ENCODE measurements around the gene AIFM2. TPM values are rescaled to one million over a fixed set of nuclear protein-coding genes. Genes with fewer than 3 reads are reported as not detected.

Gene AIFM2
- polyA plus RNA-seq, 3 donors = 0.28 to 2.1 (median 0.41) TPM

GRCh38 chr10:70124918-70125317 is 7.7 kb downstream of the AIFM2 start:
- whole genome bisulfite sequencing (ENCODE audit: insufficient coverage) = 81% methylated on average over 2 of the region's 3 CpGs
- no peak overlapping the region for H3K27ac Mint-ChIP-seq
- TF ChIP-seq CTCF (IDR thresholded peaks at IDR 0.05) = no peak
- Histone ChIP-seq H4K20me1 (ENCODE audit: insufficient read depth, low read length) (no peaks in the 10 kb centered on the region), H3K36me3 (replicated peaks in 1 of 2; ENCODE audit: control insufficient read depth in 1 of 2, insufficient read depth in 2 of 2, low read length in 2 of 2) (no peaks in the 10 kb centered on the region), H3K4me1 (ENCODE audit: control insufficient read depth in 1 of 2, insufficient read depth in 2 of 2, low read length in 2 of 2) (peaks cover 0 to 3% of the 10 kb centered on the region in 2 donors), H3K27ac (ENCODE audit: low read depth in 1 of 2, low read length in 2 of 2) (no peak overlapping the region), H3K9me3 (replicated peaks in 1 of 2; ENCODE audit: control insufficient read depth in 1 of 2, insufficient read depth in 1 of 2, low read length in 2 of 2) (peaks cover 0 to 5% of the 10 kb centered on the region in 2 donors), H3K27me3 (ENCODE audit: control insufficient read depth in 2 of 2, insufficient read depth in 2 of 2, low read length in 2 of 2) (no peaks in the 10 kb centered on the region), H3K4me2 (replicated peaks; ENCODE audit: extremely low read depth, low read length, poor library complexity, severe bottlenecking) (no peak overlapping the region), H3K79me2 (ENCODE audit: insufficient read depth, low read length) (no peaks in the 10 kb centered on the region), H3K9ac (ENCODE audit: insufficient read depth, low read length, poor library complexity, severe bottlenecking) (no peak overlapping the region), H3K4me3 (replicated peaks in 1 of 3; ENCODE audit: low read depth in 2 of 3, low read length in 3 of 3) (no peak overlapping the region), H2AFZ (ENCODE audit: insufficient read depth, low read depth, low read length, poor library complexity, severe bottlenecking) (no peak overlapping the region)
- no peak for DNase-seq
- peaks cover 0 to 5% of the 10 kb centered on the region in 2 donors for H3K36me3 Mint-ChIP-seq
- peaks cover 12% of the 10 kb centered on the region for H3K4me1 Mint-ChIP-seq
- peaks cover 0 to 5% (median 5%) of the 10 kb centered on the region in 3 donors for H3K27me3 Mint-ChIP-seq (ENCODE audit: low read depth in 3 of 3)
- peaks cover 2 to 9% (median 4%) of the 10 kb centered on the region in 7 donors for H3K9me3 Mint-ChIP-seq
- intact Hi-C loops (cut with micrococcal nuclease) = no loop called here
- no peak overlapping the region for H3K4me3 Mint-ChIP-seq

GRCh38 chr10:70124415-70124814 is 8.2 kb downstream of the AIFM2 start:
- Histone ChIP-seq H3K27ac (ENCODE audit: low read depth in 1 of 2, low read length in 2 of 2) (no peak overlapping the region), H3K4me2 (replicated peaks; ENCODE audit: extremely low read depth, low read length, poor library complexity, severe bottlenecking) (no peak overlapping the region), H3K79me2 (ENCODE audit: insufficient read depth, low read length) (no peaks in the 10 kb centered on the region), H3K4me1 (ENCODE audit: control insufficient read depth in 1 of 2, insufficient read depth in 2 of 2, low read length in 2 of 2) (peaks cover 0 to 3% of the 10 kb centered on the region in 2 donors), H3K9ac (ENCODE audit: insufficient read depth, low read length, poor library complexity, severe bottlenecking) (no peak overlapping the region), H3K9me3 (replicated peaks in 1 of 2; ENCODE audit: control insufficient read depth in 1 of 2, insufficient read depth in 1 of 2, low read length in 2 of 2) (peaks cover 0 to 5% of the 10 kb centered on the region in 2 donors), H3K36me3 (replicated peaks in 1 of 2; ENCODE audit: control insufficient read depth in 1 of 2, insufficient read depth in 2 of 2, low read length in 2 of 2) (no peaks in the 10 kb centered on the region), H4K20me1 (ENCODE audit: insufficient read depth, low read length) (no peaks in the 10 kb centered on the region), H3K27me3 (ENCODE audit: control insufficient read depth in 2 of 2, insufficient read depth in 2 of 2, low read length in 2 of 2) (no peaks in the 10 kb centered on the region), H3K4me3 (replicated peaks in 1 of 3; ENCODE audit: low read depth in 2 of 3, low read length in 3 of 3) (no peak overlapping the region), H2AFZ (ENCODE audit: insufficient read depth, low read depth, low read length, poor library complexity, severe bottlenecking) (no peak overlapping the region)
- H3K27me3 Mint-ChIP-seq (ENCODE audit: low read depth in 3 of 3) = peaks cover 0 to 5% (median 3%) of the 10 kb centered on the region in 3 donors
- H3K36me3 Mint-ChIP-seq = peaks cover 0 to 7% of the 10 kb centered on the region in 2 donors
- DNase-seq = no peak
- intact Hi-C loops (cut with micrococcal nuclease) = no loop called here
- H3K27ac Mint-ChIP-seq = no peak overlapping the region
- H3K9me3 Mint-ChIP-seq = peaks cover 2 to 9% (median 4%) of the 10 kb centered on the region in 7 donors
- no peak for TF ChIP-seq CTCF (IDR thresholded peaks at IDR 0.05)
- WGBS (ENCODE audit: insufficient coverage) = 100% methylated on average over 1 of the region's 1 CpG
- H3K4me3 Mint-ChIP-seq = no peak overlapping the region
- peaks cover 12% of the 10 kb centered on the region for H3K4me1 Mint-ChIP-seq
